Stimulated activated naive B cell treated with anti-CD40 and anti-IgM and Interleukin-4, amounts not matched to agents 10 μg/mL and 1 μg/mL and 100 μg/mL, for 72 hours (primary cell): Measurements from ENCODE around the gene ZW10.
"Not testable (repeated sequence)": the region's sequence is repeated elsewhere in the genome, so short reads cannot be mapped to it uniquely, and the experiment has no call there.

Experiments used
- ATAC-seq, 2 donors: fragments of 150-1000 bp; cut with Tn5 transposase; replicated peaks; 2 replicates each; pipeline ENCODE4 v1.10.0; 2021; ENCODE audit warnings: moderate library complexity in 1 of 2
- DNase-seq: peaks from one replicate; pipeline ENCODE4 v3.0.0; 2021
- H3K27ac Mint-ChIP-seq: one replicate; pipeline ENCODE4 v1.8.0; 2022; ENCODE audit warnings: mild to moderate bottlenecking, mixed read lengths
- H3K27me3 Mint-ChIP-seq, 2 donors: one replicate each; pipeline ENCODE4 v1.8.0; 2022; ENCODE audit warnings: mixed read lengths in 2 of 2
- H3K36me3 Mint-ChIP-seq, 2 donors: one replicate each; pipeline ENCODE4 v1.8.0; 2022; ENCODE audit warnings: mixed read lengths in 2 of 2, mild to moderate bottlenecking in 1 of 2
- H3K4me1 Mint-ChIP-seq, 2 donors: one replicate each; pipeline ENCODE4 v1.8.0; 2022; ENCODE audit warnings: mixed read lengths in 2 of 2, mild to moderate bottlenecking in 1 of 2
- H3K4me3 Mint-ChIP-seq, 2 donors: one replicate each; pipeline ENCODE4 v1.8.0; 2022; ENCODE audit warnings: mild to moderate bottlenecking in 2 of 2, mixed read lengths in 2 of 2, moderate library complexity in 1 of 2
- H3K9me3 Mint-ChIP-seq, 2 donors: one replicate each; pipeline ENCODE4 v1.8.0; 2022; ENCODE audit warnings: mixed read lengths in 2 of 2, mild to moderate bottlenecking in 1 of 2

The ZW10 gene

DNA sequence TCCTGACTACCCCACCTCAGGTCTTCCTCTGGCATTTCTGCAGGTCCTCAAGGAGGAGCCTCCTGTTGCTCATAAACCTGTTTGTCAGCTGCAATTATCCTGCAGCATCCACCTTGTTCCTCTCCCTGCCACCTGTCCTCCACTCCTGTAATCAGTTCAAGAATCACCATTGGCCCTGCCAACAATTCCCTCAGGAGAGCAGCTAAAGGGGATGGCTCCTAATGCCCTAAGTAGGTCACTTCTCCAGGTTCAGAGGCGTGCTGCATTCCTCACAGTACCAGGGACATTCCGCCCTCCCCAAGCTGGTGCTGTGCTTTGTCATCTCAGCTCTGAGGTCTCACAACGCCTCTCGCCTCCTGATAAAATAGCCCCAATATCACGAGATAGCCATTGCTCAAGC lies 8.2 kb upstream of the ZW10 start:
- Mint-ChIP-seq H3K4me1 (no peaks in the 10 kb centered on the region), H3K27ac (no peak overlapping the region), H3K27me3 (peaks cover 33 to 51% of the 10 kb centered on the region in 2 donors), H3K36me3 (peaks cover 0 to 4% of the 10 kb centered on the region in 2 donors), H3K4me3 (no peak overlapping the region), H3K9me3 (no peaks in the 10 kb centered on the region)
- ATAC-seq (no peak), DNase-seq (no peak)

DNA sequence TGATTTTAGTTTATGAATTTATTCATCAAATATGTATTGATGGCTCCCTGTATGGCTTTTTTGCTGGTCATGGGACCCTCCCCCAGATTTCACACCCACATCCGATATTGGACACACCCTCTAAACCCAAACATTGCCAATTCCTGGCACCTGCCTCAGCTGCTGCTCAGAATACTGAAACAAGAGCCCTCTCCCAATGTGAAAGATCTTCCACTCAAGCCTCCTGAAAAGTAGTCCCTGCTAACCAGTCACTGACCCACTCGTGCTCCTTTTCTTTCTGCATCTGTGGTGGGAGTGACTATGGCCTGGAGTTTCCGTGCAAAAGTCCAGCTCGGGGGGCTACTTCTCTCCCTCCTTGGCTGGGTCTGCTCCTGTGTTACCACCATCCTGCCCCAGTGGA lies 6.0 kb upstream of the ZW10 start, which contains the start of gene CLDN25:
Gene CLDN25, plus strand, starts transcription at position 301 of the 400 bp plus-strand sequence. Its CDS starts 0 bp downstream, at position 301.
- no peaks in the 10 kb centered on the region for H3K9me3 Mint-ChIP-seq
- H3K27me3 Mint-ChIP-seq: peaks cover 31 to 36% of the 10 kb centered on the region in 2 donors
- no peak for DNase-seq
- H3K4me3 Mint-ChIP-seq: no peak within 1 kb of the TSS
- no peaks in the 10 kb centered on the region for H3K36me3 Mint-ChIP-seq
- no peak within 1 kb of the TSS for H3K27ac Mint-ChIP-seq
- peaks cover 0 to under 1% of the 10 kb centered on the region in 2 donors for H3K4me1 Mint-ChIP-seq
- no peak for ATAC-seq

DNA sequence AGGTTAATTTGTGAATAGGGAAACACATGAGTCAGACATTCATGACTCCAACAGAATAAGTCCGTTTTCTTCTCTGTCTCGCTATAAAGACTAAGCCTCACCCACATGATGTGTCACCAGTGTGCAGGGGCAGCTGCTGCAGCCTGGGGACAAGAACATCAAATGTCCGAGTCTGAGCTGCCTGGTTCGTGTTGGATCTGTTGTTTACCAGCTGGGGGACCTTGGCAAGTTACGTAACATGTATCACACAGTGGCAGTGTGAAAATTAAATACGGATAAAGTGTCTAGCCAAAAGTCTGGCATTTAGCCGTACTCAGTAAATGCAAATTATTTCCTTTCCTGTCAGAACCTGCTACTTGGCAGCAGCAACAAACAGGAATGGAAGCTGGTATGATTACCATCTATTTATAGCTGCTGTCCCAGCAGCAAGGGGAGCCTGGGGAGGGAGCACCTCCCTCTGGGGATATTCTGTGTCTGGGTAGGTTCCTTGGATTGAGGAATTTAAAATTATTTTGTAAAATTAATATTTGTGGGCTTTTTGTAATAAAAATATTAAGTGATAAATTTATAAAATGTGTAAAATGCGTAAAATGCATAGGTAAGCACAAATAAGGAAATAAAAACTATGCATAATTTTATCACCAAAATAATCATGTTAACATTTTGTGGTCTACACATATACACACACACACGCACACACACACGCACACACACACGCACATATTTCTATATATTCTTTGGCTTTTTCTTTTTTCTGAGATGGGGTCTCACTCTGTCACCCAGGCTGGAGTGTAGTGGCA lies 4.8 kb upstream of the ZW10 start:
- Mint-ChIP-seq H3K36me3 (peaks cover 2 to 3% of the 10 kb centered on the region in 2 donors), H3K4me3 (no peak overlapping the region), H3K4me1 (peaks cover 2 to 4% of the 10 kb centered on the region in 2 donors), H3K27me3 (peaks cover 28 to 32% of the 10 kb centered on the region in 2 donors), H3K9me3 (no peaks in the 10 kb centered on the region), H3K27ac (no peak overlapping the region)
- ATAC-seq (no peak), DNase-seq (no peak)

DNA sequence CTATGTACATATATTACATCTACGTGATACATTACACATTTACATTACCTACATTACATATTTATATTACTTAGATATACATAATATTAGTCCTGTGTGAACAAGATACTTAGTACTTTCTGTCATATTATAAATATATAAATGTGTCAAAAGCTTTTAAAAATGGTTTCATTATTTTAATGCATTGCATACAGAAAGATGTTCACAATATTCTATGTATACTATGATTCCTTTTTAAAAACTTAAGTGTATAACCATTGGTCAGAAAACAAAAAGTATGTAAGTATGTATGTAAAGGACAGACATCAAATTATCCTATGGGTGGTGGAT lies 647 bp upstream of the ZW10 start:
- Mint-ChIP-seq H3K4me1 (peaks cover 14 to 17% of the 10 kb centered on the region in 2 donors), H3K27me3 (peaks cover 6 to 7% of the 10 kb centered on the region in 2 donors), H3K4me3 (peak overlapping the region; percentile 95 to 100), H3K9me3 (no peaks in the 10 kb centered on the region), H3K36me3 (peaks cover 3 to 7% of the 10 kb centered on the region in 2 donors), H3K27ac (peak overlapping the region; percentile 99)
- DNase-seq (no peak), ATAC-seq (no peak)

DNA sequence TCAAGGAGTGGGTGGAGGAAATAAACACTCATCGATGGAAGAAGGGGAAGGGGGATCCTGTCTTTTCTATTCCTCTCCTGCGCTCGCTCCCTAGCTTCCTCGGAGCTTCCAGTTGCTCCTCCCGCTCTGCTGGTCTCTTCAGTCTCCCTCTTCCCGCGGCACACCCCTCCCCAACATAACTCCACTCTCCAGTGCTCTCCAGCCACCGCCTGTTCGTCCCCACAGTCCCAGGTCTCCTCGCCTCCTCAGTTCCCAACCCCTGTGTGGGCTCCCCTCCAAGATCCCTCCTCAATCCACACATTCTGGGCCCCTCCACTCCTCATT lies 438 bp downstream of the ZW10 start:
- peaks cover 3 to 14% of the 10 kb centered on the region in 2 donors for H3K36me3 Mint-ChIP-seq
- H3K9me3 Mint-ChIP-seq: no peaks in the 10 kb centered on the region
- peaks cover 14 to 17% of the 10 kb centered on the region in 2 donors for H3K4me1 Mint-ChIP-seq
- H3K27ac Mint-ChIP-seq: peak overlapping the region; percentile 99
- H3K27me3 Mint-ChIP-seq: peaks cover 4 to 6% of the 10 kb centered on the region in 2 donors
- ATAC-seq: peak in 1 of 2 donors; percentile 24
- no peak for DNase-seq
- H3K4me3 Mint-ChIP-seq: peak overlapping the region; percentile 95 to 100

DNA sequence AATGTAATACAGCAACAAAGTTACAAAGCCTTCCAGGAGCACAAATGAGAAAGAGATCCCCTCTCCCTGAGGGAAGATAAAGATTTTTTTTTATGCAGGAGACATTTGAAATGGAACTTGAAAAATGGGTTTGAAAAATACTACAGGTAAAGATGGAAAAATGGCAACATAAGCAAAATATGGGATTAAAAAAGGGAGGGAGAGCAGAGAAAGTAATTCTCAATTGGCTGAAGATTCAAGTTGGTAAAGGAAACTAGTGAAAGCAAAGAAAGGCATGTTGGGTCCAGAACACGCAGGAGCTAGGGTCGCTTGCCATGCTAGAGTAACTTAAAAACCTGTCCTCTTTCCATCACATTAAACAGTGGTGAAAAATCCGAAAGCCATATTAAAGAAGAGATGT lies 1.5 kb downstream of the ZW10 start:
- ATAC-seq (no peak), DNase-seq (no peak)
- no peak overlapping the region for H3K27ac Mint-ChIP-seq
- H3K36me3 Mint-ChIP-seq: peaks cover 11 to 23% of the 10 kb centered on the region in 2 donors
- H3K4me1 Mint-ChIP-seq: peaks cover 14 to 27% of the 10 kb centered on the region in 2 donors
- peak overlapping the region; percentile 65 to 95 for H3K4me3 Mint-ChIP-seq
- no peaks in the 10 kb centered on the region for H3K27me3 Mint-ChIP-seq
- no peaks in the 10 kb centered on the region for H3K9me3 Mint-ChIP-seq

DNA sequence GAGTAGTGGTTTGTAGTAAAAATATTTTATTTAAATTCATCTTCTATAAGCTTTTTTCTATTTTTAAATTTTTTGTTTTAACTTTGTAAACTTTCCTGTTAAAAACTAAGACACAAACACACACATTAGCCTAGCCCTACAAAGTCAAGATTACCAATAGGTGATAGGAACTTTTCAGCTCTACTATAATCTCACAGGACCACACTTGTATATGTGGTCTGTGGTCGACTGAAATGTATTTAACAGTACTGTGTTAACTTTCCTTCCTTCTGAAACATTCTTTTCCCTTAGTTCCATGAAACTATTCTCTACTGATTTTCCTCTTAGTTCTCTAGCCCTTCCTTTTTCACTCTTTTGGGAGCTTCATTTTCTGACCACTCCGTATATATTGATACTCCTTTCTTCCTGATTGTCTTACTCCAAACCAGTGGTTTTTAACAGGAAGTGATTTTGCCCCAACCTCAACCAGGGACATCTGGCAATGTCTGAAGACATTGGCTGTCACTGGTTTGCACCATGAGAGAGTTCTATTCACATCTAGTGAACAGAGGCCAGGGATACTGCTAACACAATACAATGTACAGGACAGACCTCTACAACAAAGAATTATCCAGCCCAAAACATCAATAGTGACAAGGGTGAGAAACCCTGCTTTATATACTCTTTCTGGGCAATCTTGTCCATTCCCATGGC lies 8.8 kb downstream of the ZW10 start:
- Mint-ChIP-seq H3K27me3 (no peaks in the 10 kb centered on the region), H3K4me1 (peaks cover 0 to 14% of the 10 kb centered on the region in 2 donors), H3K9me3 (peaks cover 3 to 4% of the 10 kb centered on the region in 2 donors), H3K4me3 (no peak overlapping the region), H3K27ac (no peak overlapping the region), H3K36me3 (peaks cover 40 to 52% of the 10 kb centered on the region in 2 donors)
- DNase-seq (no peak), ATAC-seq (no peak)

DNA sequence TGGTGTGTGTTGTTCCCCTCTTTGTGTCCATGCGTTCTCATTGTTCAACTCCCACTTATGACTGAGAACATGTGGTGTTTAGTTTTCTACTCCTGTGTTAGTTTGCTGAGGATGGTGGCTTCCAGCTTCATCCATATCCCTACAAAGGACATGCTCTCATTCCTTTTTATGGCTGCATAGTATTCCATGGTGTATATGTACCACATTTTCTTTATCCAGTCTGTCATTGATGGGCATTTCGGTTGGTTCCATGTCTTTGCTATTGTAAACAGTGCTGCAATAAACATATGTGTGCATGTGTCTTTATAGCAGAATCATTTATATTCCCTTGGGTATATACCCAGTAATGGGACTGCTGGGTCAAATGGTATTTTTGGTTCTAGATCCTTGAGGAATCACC lies 10.5 kb downstream of the ZW10 start:
- H3K27ac Mint-ChIP-seq: not testable (repeated sequence)

DNA sequence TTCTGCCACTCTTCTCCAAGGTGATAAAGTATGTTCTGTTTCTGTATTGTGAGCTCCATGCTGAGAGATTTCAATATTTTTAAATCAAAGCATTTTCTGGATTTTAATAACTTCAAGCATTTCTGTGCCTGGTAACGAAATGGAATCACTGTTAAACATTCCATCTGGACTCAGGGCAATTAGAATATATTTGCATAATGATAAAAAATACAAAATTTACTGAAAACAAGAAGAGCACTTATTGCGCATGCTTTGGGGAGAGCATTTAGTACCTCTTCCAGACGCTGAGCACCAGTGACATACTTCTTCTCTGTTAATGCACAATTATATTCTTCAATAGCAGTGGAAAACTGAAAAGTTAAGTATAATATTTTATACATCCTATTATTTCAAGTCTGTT lies 13.3 kb downstream of the ZW10 start:
- ATAC-seq: no peak
- Mint-ChIP-seq H3K9me3 (peaks cover 3 to 4% of the 10 kb centered on the region in 2 donors), H3K36me3 (peaks cover 41 to 52% of the 10 kb centered on the region in 2 donors), H3K4me1 (peaks cover 0 to 5% of the 10 kb centered on the region in 2 donors), H3K27me3 (no peaks in the 10 kb centered on the region), H3K27ac (no peak overlapping the region), H3K4me3 (no peak overlapping the region)
- DNase-seq: no peak

More for the DNA sequence above, 10.5 kb downstream of the ZW10 start:
- H3K36me3 Mint-ChIP-seq: peaks cover 46 to 57% of the 10 kb centered on the region in 2 donors
- not testable (repeated sequence) for H3K27me3 Mint-ChIP-seq, H3K4me3 Mint-ChIP-seq, H3K9me3 Mint-ChIP-seq, ATAC-seq, DNase-seq
- peaks cover 0 to 14% of the 10 kb centered on the region in 2 donors for H3K4me1 Mint-ChIP-seq

DNA sequence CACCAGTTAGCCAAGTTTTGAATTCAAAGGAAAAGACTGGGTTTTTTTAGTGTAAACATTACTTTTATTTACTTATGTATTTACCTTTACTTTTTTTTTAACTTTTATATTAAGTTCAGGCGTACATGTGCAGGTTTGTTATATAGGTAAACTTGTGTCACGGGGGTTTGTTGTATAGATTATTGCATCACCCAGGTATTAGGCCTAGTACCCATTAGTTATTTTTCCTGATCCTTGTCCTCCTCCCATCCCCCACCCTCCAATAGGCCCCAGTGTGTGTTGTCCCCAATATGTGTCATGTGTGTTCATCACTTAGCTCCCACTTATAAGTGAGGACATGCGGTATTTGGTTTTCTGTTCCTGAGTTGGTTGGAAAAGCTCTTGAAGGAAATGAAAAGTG lies 20.6 kb downstream of the ZW10 start:
- no peaks in the 10 kb centered on the region for H3K4me1 Mint-ChIP-seq
- no peak overlapping the region for H3K4me3 Mint-ChIP-seq
- no peaks in the 10 kb centered on the region for H3K9me3 Mint-ChIP-seq
- no peaks in the 10 kb centered on the region for H3K27me3 Mint-ChIP-seq
- ATAC-seq: no peak
- no peak for DNase-seq
- H3K27ac Mint-ChIP-seq: no peak overlapping the region
- H3K36me3 Mint-ChIP-seq: peaks cover 13 to 19% of the 10 kb centered on the region in 2 donors

DNA sequence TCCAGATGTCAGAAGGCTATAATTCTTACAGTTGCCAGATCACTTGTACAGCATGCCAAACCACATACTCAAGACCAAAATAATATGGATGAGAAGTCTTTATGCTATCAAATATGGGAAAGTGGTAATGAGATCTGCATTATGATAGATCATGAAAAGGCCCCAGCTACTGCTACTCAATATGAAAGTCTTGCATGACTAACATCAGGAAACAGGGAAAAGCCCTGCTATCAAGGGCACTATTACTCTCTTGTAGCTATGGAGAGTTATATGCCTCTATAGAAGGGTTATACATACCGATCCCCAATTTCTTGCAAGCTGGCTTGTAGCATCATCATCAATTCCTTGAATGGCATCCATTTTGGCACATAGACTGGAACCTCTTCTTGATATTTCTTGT lies 37.2 kb downstream of the ZW10 start:
- no peak for ATAC-seq
- no peaks in the 10 kb centered on the region for H3K4me1 Mint-ChIP-seq
- DNase-seq: no peak
- H3K9me3 Mint-ChIP-seq: no peaks in the 10 kb centered on the region
- H3K4me3 Mint-ChIP-seq: no peak overlapping the region
- H3K36me3 Mint-ChIP-seq: peaks cover 42 to 64% of the 10 kb centered on the region in 2 donors
- H3K27me3 Mint-ChIP-seq: no peaks in the 10 kb centered on the region
- H3K27ac Mint-ChIP-seq: no peak overlapping the region

DNA sequence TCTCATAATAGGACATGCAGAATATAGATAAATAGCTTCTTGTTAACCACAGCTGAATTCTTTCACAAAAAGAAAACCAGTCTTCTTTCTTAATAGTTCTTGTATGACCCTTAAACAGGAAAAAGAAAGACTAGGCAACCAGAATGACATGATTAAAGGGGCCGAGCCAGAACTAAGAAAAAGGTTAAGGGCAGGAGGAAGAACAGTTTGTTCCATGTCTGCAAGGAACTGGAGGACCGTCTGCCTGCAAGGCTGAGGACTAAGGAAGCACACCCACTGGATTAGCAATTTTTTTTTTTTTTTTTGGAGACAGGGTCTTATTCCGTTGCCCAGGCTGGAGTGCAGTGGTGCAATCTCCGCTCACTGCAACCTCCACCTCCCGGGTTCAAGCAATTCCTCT lies 41.4 kb downstream of the ZW10 start:
- peaks cover 20 to 41% of the 10 kb centered on the region in 2 donors for H3K36me3 Mint-ChIP-seq
- H3K9me3 Mint-ChIP-seq: no peaks in the 10 kb centered on the region
- H3K27ac Mint-ChIP-seq: no peak overlapping the region
- no peak overlapping the region for H3K4me3 Mint-ChIP-seq
- H3K4me1 Mint-ChIP-seq: no peaks in the 10 kb centered on the region
- ATAC-seq: no peak
- DNase-seq: no peak
- H3K27me3 Mint-ChIP-seq: no peaks in the 10 kb centered on the region

DNA sequence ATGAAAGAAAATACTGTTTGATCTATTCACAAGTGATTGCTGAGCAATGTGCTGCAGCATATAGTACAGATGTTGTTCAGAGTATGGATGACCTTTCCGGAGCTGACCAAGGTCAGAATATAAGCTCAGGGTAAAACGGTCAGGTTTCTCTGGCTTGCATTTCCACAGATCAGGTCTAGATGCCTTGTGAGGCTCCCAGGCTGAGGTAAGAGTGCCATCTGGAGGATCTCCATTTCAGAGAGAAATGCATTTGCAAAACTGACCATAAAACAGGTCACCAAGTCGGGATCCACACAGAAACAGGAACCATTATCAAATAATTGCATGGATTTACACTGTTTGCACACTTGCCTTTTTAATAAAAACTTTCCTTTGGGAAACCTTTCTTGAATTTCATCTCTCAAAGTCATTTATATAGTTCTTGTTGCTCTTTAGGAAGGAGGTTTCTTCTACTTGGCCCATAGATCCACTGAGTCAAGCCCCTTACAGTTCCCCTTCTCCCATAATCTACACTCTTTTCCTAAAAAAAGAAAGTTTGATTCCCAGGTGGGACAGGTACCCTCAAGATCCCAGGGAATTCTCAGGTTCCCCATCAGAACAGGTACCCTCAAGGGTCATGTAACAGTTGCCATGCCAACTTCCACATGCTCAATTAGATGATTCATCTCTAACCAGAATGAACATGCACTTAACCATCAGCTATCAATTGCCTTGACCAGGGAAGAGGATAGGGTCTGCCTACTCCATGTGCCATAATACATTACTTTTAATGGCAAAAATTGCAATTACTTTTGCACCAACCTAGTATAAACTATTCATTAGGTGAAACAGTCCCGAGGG lies 42.4 kb downstream of the ZW10 start:
- Mint-ChIP-seq H3K4me1 (peaks cover 0 to under 1% of the 10 kb centered on the region in 2 donors), H3K4me3 (no peak overlapping the region), H3K36me3 (peaks cover 18 to 34% of the 10 kb centered on the region in 2 donors), H3K27ac (no peak overlapping the region), H3K27me3 (no peaks in the 10 kb centered on the region), H3K9me3 (no peaks in the 10 kb centered on the region)
- no peak for ATAC-seq
- DNase-seq: no peak

DNA sequence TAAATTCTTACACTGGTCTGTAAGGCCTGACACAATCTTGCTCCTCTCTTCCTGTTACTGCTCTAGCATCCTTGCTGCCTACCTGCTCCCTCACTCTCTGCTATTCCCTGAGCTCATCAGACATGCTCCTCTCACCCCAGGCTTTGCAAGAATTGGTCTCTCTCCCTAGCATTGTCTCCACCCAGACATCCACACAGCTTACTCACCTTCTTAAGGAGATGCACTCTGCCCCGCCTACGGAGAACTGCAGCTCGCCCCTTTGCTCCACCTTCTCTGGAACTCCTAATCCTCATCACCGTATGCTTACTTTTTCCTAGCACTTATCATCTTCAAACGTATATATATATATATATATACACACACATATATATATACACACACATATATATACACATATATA lies 44.0 kb downstream of the ZW10 start:
- Mint-ChIP-seq H3K4me1 (peaks cover 0 to 5% of the 10 kb centered on the region in 2 donors), H3K4me3 (no peak overlapping the region), H3K27ac (no peak overlapping the region), H3K27me3 (no peaks in the 10 kb centered on the region), H3K9me3 (no peaks in the 10 kb centered on the region), H3K36me3 (peaks cover 20 to 38% of the 10 kb centered on the region in 2 donors)
- DNase-seq (no peak), ATAC-seq (no peak)
